Stomach (tissue), 9 donors: ENCODE measurements around the gene CHMP1A. TPM values are rescaled to one million over a fixed set of nuclear protein-coding genes. Genes with fewer than 3 reads are reported as not detected.

Source experiments
- DNase-seq, 2 donors: peaks; one replicate each; pipeline versions ENCODE4 v3.0.0 to v3.0.0-alpha.2; 2013 to 2019
- H3K27ac ChIP-seq, 5 donors: fragments of 200-600 bp in 4 of 5; sonication (generic) in 4 of 5; one replicate each; pipeline ENCODE4 v1.5.1; 2013 to 2019; ENCODE audit warnings: mild to moderate bottlenecking in 1 of 5, moderate library complexity in 1 of 5
- H3K27me3 ChIP-seq, 3 donors: fragments of 200-600 bp; sonication (generic); one replicate each; pipeline ENCODE4 v1.5.1; 2017 to 2019; ENCODE audit warnings: mixed run types in 1 of 3
- H3K36me3 ChIP-seq, 4 donors: fragments of 200-600 bp; sonication (generic); 1 replicate in 3 of 4; 2 replicates in 1 of 4; pipeline ENCODE4 v1.5.1; 2016 to 2019
- H3K4me1 ChIP-seq, 4 donors: fragments of 200-600 bp; sonication (generic); one replicate each; pipeline ENCODE4 v1.5.1; 2016 to 2019
- H3K4me3 ChIP-seq, 4 donors: fragments of 200-600 bp; sonication (generic) in 3 of 4; one replicate each; pipeline ENCODE4 v1.5.1; 2016 to 2019; ENCODE audit warnings: mild to moderate bottlenecking in 1 of 4
- H3K9me3 ChIP-seq, 4 donors: fragments of 200-600 bp; sonication (generic); one replicate each; pipeline ENCODE4 v1.5.1; 2016 to 2019
- CTCF ChIP-seq, 7 experiments: fragments of 450-650 bp in 4 of 7; fragments of 200-600 bp in 3 of 7; sonication (generic) in 3 of 7; IDR thresholded peaks; one replicate each; pipeline ENCODE4 v1.5.1; 2016 to 2019; ENCODE audit warnings: antibody characterized with exemption in 7 of 7, control low read depth in 2 of 7, mild to moderate bottlenecking in 1 of 7
- EP300 ChIP-seq: sonication (generic); formaldehyde crosslinking; IDR thresholded peaks from one replicate; pipeline ENCODE4 v1.6.1; 2017; ENCODE audit warnings: antibody characterized with exemption
- POLR2A ChIP-seq, 4 donors: fragments of 450-650 bp; IDR thresholded peaks; one replicate each; pipeline ENCODE4 v1.6.1; 2016; ENCODE audit warnings: antibody characterized with exemption in 4 of 4, control low read depth in 2 of 4, mild to moderate bottlenecking in 1 of 4, moderate library complexity in 1 of 4
- POLR2AphosphoS5 ChIP-seq, 3 donors: sonication (generic); formaldehyde crosslinking; IDR thresholded peaks; one replicate each; pipeline ENCODE4 v1.6.1; 2016; ENCODE audit warnings: antibody characterized with exemption in 3 of 3
- WGBS, 5 donors: extraction: QIAGEN DNeasy Blood & Tissue Kit in 3 of 5; methylation state at CpG; one replicate each; pipeline versions ENCODE4 v1.1.5 to v1.1.7; 2013 to 2018; 5-methylcytosine and 5-hydroxymethylcytosine counted together
- intact Hi-C: fragments of 100-400 bp; cut with DNase I; formaldehyde crosslinking; loops from one replicate; pipeline ENCODE4 v1.15.1; 2023; ENCODE audit warnings: low total_unique reads
- polyA plus RNA-seq, 3 donors: library from polyadenylated mRNA; stranded (reverse); fragments of 200-250 nt; gene quantifications; one replicate each; pipeline ENCODE4 v1.2.3, GENCODE V29; 2013
- total RNA-seq, 5 donors: library from RNA; depleted of rRNA; stranded (reverse); fragments of >200 nt; gene quantifications; one replicate each; pipeline versions ENCODE4 v1.1.0 to v1.2.3, GENCODE V29; 2014 to 2016
- donor health status: healthy with polysubstance abuse.
- donor health status: Bipolar disorder and iron deficiency.
- donor health status: healthy.

Gene CHMP1A
- total and polyA plus RNA-seq, 8 donors: 20.1 to 146 (median 61.9) TPM

GRCh38 chr16:89602273-89602951 lies 55.1 kb downstream of the CHMP1A start:
- TF ChIP-seq POLR2AphosphoS5 (IDR thresholded peaks at IDR 0.05) (no peak), EP300 (no peak), CTCF (IDR thresholded peaks at IDR 0.05) (no peak), POLR2A (IDR thresholded peaks at IDR 0.05) (no peak)
- no peak overlapping the region for H3K27ac ChIP-seq
- intact Hi-C loops: no loop called here
- H3K9me3 ChIP-seq: no peaks in the 10 kb centered on the region
- 5 to 13% (median 10%) methylated on average over 14 to 22 of the region's 22 CpGs for WGBS, 5 donors
- DNase-seq: peak in 1 of 2 donors; percentile 68
- no peak overlapping the region for H3K4me3 ChIP-seq
- H3K36me3 ChIP-seq: no peaks in the 10 kb centered on the region
- peaks cover 0 to 15% (median 10%) of the 10 kb centered on the region in 4 donors for H3K4me1 ChIP-seq
- H3K27me3 ChIP-seq: peaks cover 0 to 42% (median 5%) of the 10 kb centered on the region in 3 donors

- TF ChIP-seq CTCF (IDR thresholded peaks at IDR 0.05) (no peak), EP300 (no peak), POLR2A (IDR thresholded peaks at IDR 0.05) (no peak), POLR2AphosphoS5 (IDR thresholded peaks at IDR 0.05) (no peak)
- H3K36me3 ChIP-seq: no peaks in the 10 kb centered on the region
Observed at GRCh38 chr16:89601906-89602272, 55.6 kb downstream of the CHMP1A start.

DNA sequence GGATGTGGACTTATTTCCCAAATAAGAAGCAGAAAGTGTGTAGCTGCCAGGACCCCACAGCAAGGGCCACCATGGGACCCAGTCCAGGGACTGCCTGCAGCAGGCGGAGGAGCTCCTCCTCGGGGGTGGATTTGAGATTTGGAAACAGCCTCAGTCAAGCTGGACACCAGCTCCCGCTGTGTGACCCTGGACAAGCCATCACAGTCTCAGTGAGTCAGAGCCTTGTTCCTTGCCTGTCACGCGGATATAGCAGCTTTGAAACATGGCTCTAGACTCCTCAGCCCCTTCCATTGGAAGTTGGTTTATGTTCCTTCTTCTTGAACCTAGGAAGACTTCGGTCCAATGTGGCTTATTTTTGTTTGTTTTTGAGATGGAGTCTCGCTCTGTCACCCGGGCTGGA lies 56.6 kb downstream of the CHMP1A start:
- H3K9me3 ChIP-seq: no peaks in the 10 kb centered on the region
- H3K36me3 ChIP-seq: no peaks in the 10 kb centered on the region
- H3K4me3 ChIP-seq: no peak overlapping the region
- peaks cover 0 to 15% (median 10%) of the 10 kb centered on the region in 4 donors for H3K4me1 ChIP-seq
- intact Hi-C loops: no loop called here
- no peak overlapping the region for H3K27ac ChIP-seq
- TF ChIP-seq POLR2AphosphoS5 (IDR thresholded peaks at IDR 0.05): no peak
- TF ChIP-seq CTCF (IDR thresholded peaks at IDR 0.05): no peak
- no peak for TF ChIP-seq POLR2A (IDR thresholded peaks at IDR 0.05)
- H3K27me3 ChIP-seq: peaks cover 0 to 38% (median 5%) of the 10 kb centered on the region in 3 donors
- DNase-seq: no peak
- 60 to 78% (median 74%) methylated on average over 8 of the region's 8 CpGs for WGBS, 5 donors

More at GRCh38 chr16:89601906-89602272, 55.6 kb downstream of the CHMP1A start:
- H3K4me3 ChIP-seq: no peak overlapping the region
- DNase-seq: no peak
- intact Hi-C loops: no loop called here
- peaks cover 0 to 42% (median 5%) of the 10 kb centered on the region in 3 donors for H3K27me3 ChIP-seq
- H3K9me3 ChIP-seq: no peaks in the 10 kb centered on the region
- 38 to 64% (median 60%) methylated on average over 18 to 22 of the region's 22 CpGs for WGBS, 5 donors
- H3K27ac ChIP-seq: no peak overlapping the region
- H3K4me1 ChIP-seq: peaks cover 0 to 15% (median 10%) of the 10 kb centered on the region in 4 donors

GRCh38 chr16:89600427-89600826 lies 57.1 kb downstream of the CHMP1A start:
- no peaks in the 10 kb centered on the region for H3K9me3 ChIP-seq
- peaks cover 0 to 15% (median 10%) of the 10 kb centered on the region in 4 donors for H3K4me1 ChIP-seq
- H3K27ac ChIP-seq: no peak overlapping the region
- intact Hi-C loops: no loop called here
- DNase-seq: no peak
- WGBS, 5 donors: 77 to 85% (median 83%) methylated on average over 12 of the region's 12 CpGs
- no peaks in the 10 kb centered on the region for H3K36me3 ChIP-seq
- H3K4me3 ChIP-seq: no peak overlapping the region
- no peak for TF ChIP-seq CTCF (IDR thresholded peaks at IDR 0.05)
- TF ChIP-seq EP300: no peak
- TF ChIP-seq POLR2AphosphoS5 (IDR thresholded peaks at IDR 0.05): no peak
- TF ChIP-seq POLR2A (IDR thresholded peaks at IDR 0.05): no peak
- peaks cover 0 to 33% (median 5%) of the 10 kb centered on the region in 3 donors for H3K27me3 ChIP-seq
